ENCODE measurements around the gene ZNF518A. TPM values are rescaled to one million over a fixed set of nuclear protein-coding genes. Genes with fewer than 3 reads are reported as not detected.

ZNF518A gene
- total and polyA plus RNA-seq, 2 of the 8 experiments (the other 6 are each of a cell fraction or from before 2014, with no cell fraction given): 6.6 to 34.8 TPM

DNA sequence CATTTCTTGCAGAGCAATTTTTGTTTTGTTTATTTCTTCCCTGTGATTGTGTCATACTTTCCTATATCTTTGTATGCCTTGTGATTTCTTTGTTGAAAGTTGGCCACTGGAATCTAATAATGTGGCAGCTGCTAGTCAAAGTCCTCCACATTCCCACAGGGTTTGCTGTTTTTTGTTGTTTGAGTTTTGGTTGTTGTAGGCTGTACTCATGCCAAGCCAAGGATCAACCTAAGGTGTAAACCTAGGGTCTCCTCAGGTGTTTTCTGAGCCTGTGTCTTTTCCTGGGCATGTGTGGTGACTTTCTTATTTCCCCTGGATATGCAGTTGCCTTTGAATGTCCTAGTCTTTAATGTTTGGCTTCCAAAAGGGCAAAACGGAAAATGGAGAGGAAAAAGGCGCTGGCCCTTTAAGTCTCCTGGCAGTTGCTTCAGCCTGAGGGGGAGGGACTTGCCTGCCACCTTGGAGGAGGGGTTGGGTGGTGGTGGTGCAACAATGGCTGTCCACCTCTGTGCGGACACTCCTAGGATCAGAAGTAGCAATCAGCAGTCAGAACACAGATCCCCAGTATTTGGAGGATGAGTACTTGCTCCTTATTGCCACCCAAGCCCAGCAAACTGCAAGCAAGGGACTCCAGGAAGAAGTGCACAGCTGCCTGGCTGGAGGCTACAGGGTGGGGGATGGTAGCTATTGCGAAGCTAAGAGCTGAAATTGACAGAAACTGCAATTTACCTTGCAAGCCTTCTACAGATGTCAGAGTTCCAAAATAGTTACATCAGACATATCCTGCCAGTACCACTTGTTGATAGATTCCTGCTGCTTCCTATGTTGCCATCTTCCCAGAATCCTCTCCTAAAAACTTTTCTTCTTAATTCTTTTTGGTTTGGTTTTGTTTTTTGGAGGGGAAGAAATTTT is 5.6 kb upstream of the ZNF518A start (continued):
- TF ChIP-seq TAF1 (IDR thresholded peaks at IDR 0.05; ENCODE audit: low read depth, low read length) (peak; percentile 55; the same call in 1 of the 2 replicates), JUND (IDR thresholded peaks at IDR 0.05; ENCODE audit: low read length) (no peak), POU5F1 (IDR thresholded peaks at IDR 0.05; ENCODE audit: low read depth, low read length) (no peak), TEAD4 (IDR thresholded peaks at IDR 0.05; ENCODE audit: low read depth, low read length) (no peak), FOSL1 (IDR thresholded peaks at IDR 0.05; ENCODE audit: insufficient read depth, low read depth, low read length) (no peak), CHD2 (IDR thresholded peaks at IDR 0.05; ENCODE audit: low read length) (no peak), HDAC2 (IDR thresholded peaks at IDR 0.05; ENCODE audit: borderline replicate concordance in 1 of 2, low read depth in 2 of 2, low read length in 2 of 2) (no peak), CREB1 (IDR thresholded peaks at IDR 0.05) (no peak), CBX8 (IDR thresholded peaks at IDR 0.05; ENCODE audit: borderline replicate concordance, low read depth, low read length) (no peak), POLR2AphosphoS5 (IDR thresholded peaks at IDR 0.05; ENCODE audit: low read depth, low read length) (peak; percentile 52; the same call in 1 of the 2 replicates), YY1 (IDR thresholded peaks at IDR 0.05; ENCODE audit: low read depth, low read length) (peak; percentile 88), RAD21 (IDR thresholded peaks at IDR 0.05 in 1 of 2, conservative IDR thresholded peaks at IDR 0.05 in 1 of 2; ENCODE audit: low read depth in 2 of 2, low read length in 2 of 2) (no peak), RXRA (IDR thresholded peaks at IDR 0.05; ENCODE audit: insufficient read depth, low read depth, low read length) (no peak), JUN (IDR thresholded peaks at IDR 0.05; ENCODE audit: low read depth, low read length) (no peak), TAF7 (optimal IDR thresholded peaks at IDR 0.05; ENCODE audit: borderline replicate concordance, low read depth, low read length) (no peak), BACH1 (IDR thresholded peaks at IDR 0.05; ENCODE audit: low read length) (no peak), KDM1A (IDR thresholded peaks at IDR 0.05; ENCODE audit: borderline replicate concordance, low read length) (peak; percentile 35; the same call in 1 of the 2 replicates), BCL11A (IDR thresholded peaks at IDR 0.05; ENCODE audit: low read depth in 2 of 2, low read length in 2 of 2) (no peak), GABPA (IDR thresholded peaks at IDR 0.05; ENCODE audit: borderline replicate concordance, insufficient read depth, low read length) (no peak)
- TF ChIP-seq, protein P1, sequence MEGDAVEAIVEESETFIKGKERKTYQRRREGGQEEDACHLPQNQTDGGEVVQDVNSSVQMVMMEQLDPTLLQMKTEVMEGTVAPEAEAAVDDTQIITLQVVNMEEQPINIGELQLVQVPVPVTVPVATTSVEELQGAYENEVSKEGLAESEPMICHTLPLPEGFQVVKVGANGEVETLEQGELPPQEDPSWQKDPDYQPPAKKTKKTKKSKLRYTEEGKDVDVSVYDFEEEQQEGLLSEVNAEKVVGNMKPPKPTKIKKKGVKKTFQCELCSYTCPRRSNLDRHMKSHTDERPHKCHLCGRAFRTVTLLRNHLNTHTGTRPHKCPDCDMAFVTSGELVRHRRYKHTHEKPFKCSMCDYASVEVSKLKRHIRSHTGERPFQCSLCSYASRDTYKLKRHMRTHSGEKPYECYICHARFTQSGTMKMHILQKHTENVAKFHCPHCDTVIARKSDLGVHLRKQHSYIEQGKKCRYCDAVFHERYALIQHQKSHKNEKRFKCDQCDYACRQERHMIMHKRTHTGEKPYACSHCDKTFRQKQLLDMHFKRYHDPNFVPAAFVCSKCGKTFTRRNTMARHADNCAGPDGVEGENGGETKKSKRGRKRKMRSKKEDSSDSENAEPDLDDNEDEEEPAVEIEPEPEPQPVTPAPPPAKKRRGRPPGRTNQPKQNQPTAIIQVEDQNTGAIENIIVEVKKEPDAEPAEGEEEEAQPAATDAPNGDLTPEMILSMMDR (IDR thresholded peaks at IDR 0.05; ENCODE audit: control extremely low read depth in 1 of 3, insufficient read depth in 1 of 3, low read depth in 1 of 3, low read length in 3 of 3): no peak

Measured in H1 (cell line).